K562 (cell line): Measurements from ENCODE around the gene CTTNBP2NL. TPM values are rescaled to one million over a fixed set of nuclear protein-coding genes. Genes with fewer than 3 reads are reported as not detected.

Experiments used
- E2F6 ChIP-seq, 2 experiments: IDR thresholded peaks; 2 replicates each; pipeline ENCODE4 v1.6.1; 2011; ENCODE audit warnings: borderline replicate concordance in 1 of 2, control low read depth in 1 of 2, low read depth in 1 of 2, low read length in 1 of 2, mild to moderate bottlenecking in 1 of 2, mixed read lengths in 1 of 2, moderate library complexity in 1 of 2; ENCODE audit not compliant: insufficient read depth in 1 of 2, insufficient read length in 1 of 2, poor library complexity in 1 of 2, severe bottlenecking in 1 of 2; ENCODE audit errors: extremely low read depth in 1 of 2
- ETV5 ChIP-seq: sonication (generic); formaldehyde crosslinking; IDR thresholded peaks from 2 replicates; pipeline ENCODE4 v1.4.0; 2020; ENCODE audit warnings: low read depth, mild to moderate bottlenecking, missing genetic modification reagents
- FUS ChIP-seq: fragments of 200-400 bp; formaldehyde crosslinking; optimal IDR thresholded peaks from 2 replicates; pipeline ENCODE3; 2017; ENCODE audit warnings: low read depth, low read length
- GMEB1 ChIP-seq: fragments of 250-450 bp; sonication (Bioruptor Pico); IDR thresholded peaks from 2 replicates; pipeline ENCODE4 v1.4.0; 2020; ENCODE audit warnings: mild to moderate bottlenecking
- POLR2G ChIP-seq: fragments of 200-400 bp; formaldehyde crosslinking; IDR thresholded peaks from 2 replicates; pipeline ENCODE4 v1.6.1; 2017; ENCODE audit warnings: low read depth, mild to moderate bottlenecking, antibody characterized with exemption, low read length, moderate library complexity
- PRDM10 ChIP-seq: fragments of 450-650 bp; IDR thresholded peaks from 2 replicates; pipeline ENCODE4 v1.6.1; 2018; ENCODE audit not compliant: partially characterized antibody
- ZBTB1 ChIP-seq: sonication (generic); formaldehyde crosslinking; IDR thresholded peaks from 2 replicates; pipeline ENCODE4 v1.8.1; 2023; ENCODE audit warnings: missing genetic modification reagents, low read depth, mild to moderate bottlenecking, borderline replicate concordance
- ZBTB40 ChIP-seq, 2 experiments: fragments of 450-650 bp in 1 of 2; sonication (generic) in 1 of 2; formaldehyde crosslinking in 1 of 2; IDR thresholded peaks; 2 replicates each; pipeline versions ENCODE4 v1.7.1 to v1.9.0; 2016 to 2022; ENCODE audit warnings: inconsistent platforms in 1 of 2, mild to moderate bottlenecking in 1 of 2, missing genetic modification reagents in 1 of 2
- polyA plus RNA-seq, 8 experiments: library from polyadenylated mRNA; depleted of rRNA in 4 of 8; stranded (reverse) in 5 of 8; unstranded in 3 of 8; fragments of >200 nt; fragmentation: Nextera tagmentation in 2 of 8; fragmentation: Illumina TruSeq in 1 of 8; extraction: Ambion mirVana in 2 of 8; extraction: Trizol in 1 of 8; gene quantifications; 2 replicates each; pipeline versions ENCODE4 v1.2.1 to v1.2.3, GENCODE V29; 2011 to 2014; ENCODE audit warnings: inconsistent platforms in 1 of 8, missing spikeins in 1 of 8
- total RNA-seq, 7 experiments: library from RNA; depleted of rRNA in 6 of 7; stranded (reverse); fragments of >200 nt in 6 of 7; fragmentation: Illumina TruSeq in 2 of 7; extraction: Trizol in 2 of 7; gene quantifications; 2 replicates each; pipeline versions ENCODE4 v1.2.1 to v1.2.3, GENCODE V29; 2011 to 2021; ENCODE audit warnings: low replicate concordance in 1 of 7

CTTNBP2NL gene
- total and polyA plus RNA-seq, 9 of the 15 experiments (the other 6 are each of a cell fraction or from before 2014, with no cell fraction given), result 0.27 to 1.4 (median 0.62) TPM

- TF ChIP-seq ZBTB40 (IDR thresholded peaks at IDR 0.05) (no peak), ZBTB40 (CRISPR knock-in tag; IDR thresholded peaks at IDR 0.05) (no peak), ZBTB1 (CRISPR knock-in tag) (no peak), E2F6 (IDR thresholded peaks at IDR 0.05; ENCODE audit: borderline replicate concordance in 1 of 2, extremely low read depth in 1 of 2, insufficient read depth in 1 of 2, insufficient read length in 1 of 2, low read depth in 1 of 2, low read length in 1 of 2, poor library complexity in 1 of 2, severe bottlenecking in 1 of 2) (peak; percentile 84 to 92), FUS (no peak), GMEB1 (CRISPR knock-in tag) (0 out of 2 replicates have a peak, but pooled peaks have one; percentile 53), ETV5 (peak; percentile 69), PRDM10 (no peak), POLR2G (peak; percentile 50; the same call in 1 of the 2 replicates)
Measured at GRCh38 chr1:112466078-112466660, 70.2 kb downstream of the CTTNBP2NL start (continued).
